ENCODE data around the gene GALNS. TPM values are rescaled to one million over a fixed set of nuclear protein-coding genes. Genes with fewer than 3 reads are reported as not detected.

GALNS gene
- total RNA-seq, 4 donors from 2014 or later = 45.7 to 101 (median 75.6) TPM

- intact Hi-C loops (cut with DNase I; ENCODE audit: low total_unique reads) = no loop called here
- H3K9me3 ChIP-seq = no peaks in the 10 kb centered on the region
- no peak overlapping the region for H3K4me3 ChIP-seq
- no peaks in the 10 kb centered on the region for H3K36me3 ChIP-seq
- no peak overlapping the region for H3K27ac ChIP-seq
- 91 to 92% methylated on average over 6 to 19 of the region's 20 CpGs for WGBS, 2 donors (ENCODE audit: low coverage in 1 of 2)
- H3K4me1 ChIP-seq = peaks cover 0 to 17% (median 15%) of the 10 kb centered on the region in 4 donors
- in situ Hi-C loops (cut with MboI; ENCODE audit: low pct_ligation_motif_present in 1 of 4, low pct_unique_long_range_greater_than_20kb in 1 of 4, low sequenced_read_pairs in 3 of 4) = no loop called here
- H3K27me3 ChIP-seq = peaks cover 15% of the 10 kb centered on the region
- DNase-seq = no peak
- TF ChIP-seq EP300 (IDR thresholded peaks at IDR 0.05; ENCODE audit: low read depth) = no peak
- TF ChIP-seq POLR2AphosphoS5 (IDR thresholded peaks at IDR 0.05) = no peak
- TF ChIP-seq CTCF (IDR thresholded peaks at IDR 0.05) = no peak
- TF ChIP-seq POLR2A (IDR thresholded peaks at IDR 0.05) = no peak
Measured at GRCh38 chr16:88878356-88878755, 21.6 kb upstream of the GALNS start.

- Histone ChIP-seq H3K9me3 (no peaks in the 10 kb centered on the region), H3K27me3 (peaks cover 15% of the 10 kb centered on the region), H3K4me1 (peaks cover 0 to 17% (median 15%) of the 10 kb centered on the region in 4 donors), H3K27ac (no peak overlapping the region), H3K4me3 (no peak overlapping the region), H3K36me3 (no peaks in the 10 kb centered on the region)
- TF ChIP-seq CTCF (IDR thresholded peaks at IDR 0.05) (no peak), POLR2AphosphoS5 (IDR thresholded peaks at IDR 0.05) (no peak), EP300 (IDR thresholded peaks at IDR 0.05; ENCODE audit: low read depth) (no peak)
- intact Hi-C loops (cut with DNase I; ENCODE audit: low total_unique reads) (no loop called here), in situ Hi-C loops (cut with MboI; ENCODE audit: low pct_ligation_motif_present in 1 of 4, low pct_unique_long_range_greater_than_20kb in 1 of 4, low sequenced_read_pairs in 3 of 4) (no loop called here)
- 89 to 91% methylated on average over 7 to 20 of the region's 20 CpGs for WGBS, 2 donors (ENCODE audit: low coverage in 1 of 2)
- no peak for DNase-seq
Measured at GRCh38 chr16:88877564-88878289, 21.0 kb upstream of the GALNS start.

- no peak overlapping the region for H3K27ac ChIP-seq
- WGBS, 2 donors (ENCODE audit: low coverage in 1 of 2) = 84% methylated on average over 24 of the region's 33 CpGs; no CpG with 5 or more reads in 1 of the 2 donors
- no peak overlapping the region for H3K4me3 ChIP-seq
- TF ChIP-seq CTCF (IDR thresholded peaks at IDR 0.05) (no peak), POLR2A (IDR thresholded peaks at IDR 0.05) (no peak), EP300 (IDR thresholded peaks at IDR 0.05; ENCODE audit: low read depth) (no peak), POLR2AphosphoS5 (IDR thresholded peaks at IDR 0.05) (no peak)
- intact Hi-C loops (cut with DNase I; ENCODE audit: low total_unique reads) (no loop called here), in situ Hi-C loops (cut with MboI; ENCODE audit: low pct_ligation_motif_present in 1 of 4, low pct_unique_long_range_greater_than_20kb in 1 of 4, low sequenced_read_pairs in 3 of 4) (no loop called here)
- H3K27me3 ChIP-seq = peaks cover 16% of the 10 kb centered on the region
- H3K9me3 ChIP-seq = no peaks in the 10 kb centered on the region
- DNase-seq = no peak
- no peaks in the 10 kb centered on the region for H3K36me3 ChIP-seq
- peaks cover 0 to 17% (median 14%) of the 10 kb centered on the region in 4 donors for H3K4me1 ChIP-seq
Measured at GRCh38 chr16:88876942-88877526, 20.3 kb upstream of the GALNS start.

- in situ Hi-C loops (cut with MboI; ENCODE audit: low pct_ligation_motif_present in 1 of 4, low pct_unique_long_range_greater_than_20kb in 1 of 4, low sequenced_read_pairs in 3 of 4) = no loop called here
- WGBS, 2 donors (ENCODE audit: low coverage in 1 of 2) = 92 to 94% methylated on average over 17 to 22 of the region's 22 CpGs
- peaks cover 0 to 9% (median 3%) of the 10 kb centered on the region in 4 donors for H3K4me1 ChIP-seq
- DNase-seq = no peak
- no peak overlapping the region for H3K4me3 ChIP-seq
- no peaks in the 10 kb centered on the region for H3K9me3 ChIP-seq
- no peaks in the 10 kb centered on the region for H3K36me3 ChIP-seq
- H3K27ac ChIP-seq = no peak overlapping the region
- intact Hi-C loops (cut with DNase I; ENCODE audit: low total_unique reads) = no loop called here
- H3K27me3 ChIP-seq = peaks cover 25% of the 10 kb centered on the region
- no peak for TF ChIP-seq POLR2AphosphoS5 (IDR thresholded peaks at IDR 0.05)
Measured at GRCh38 chr16:88875703-88876234, 19.0 kb upstream of the GALNS start.
